Sigmoid colon (tissue), 7 donors: ENCODE data around the gene PHLDB1. TPM values are rescaled to one million over a fixed set of nuclear protein-coding genes. Genes with fewer than 3 reads are reported as not detected.

Source experiments
- DNase-seq: peaks from one replicate; pipeline ENCODE4 v3.0.0-alpha.2; 2019
- H3K27ac ChIP-seq, 4 donors: fragments of 200-600 bp; sonication (generic); one replicate each; pipeline ENCODE4 v1.5.1; 2016 to 2019; ENCODE audit warnings: mild to moderate bottlenecking in 1 of 4
- H3K27me3 ChIP-seq, 3 donors: fragments of 200-600 bp; sonication (generic); one replicate each; pipeline ENCODE4 v1.5.1; 2019; ENCODE audit warnings: mild to moderate bottlenecking in 1 of 3
- H3K36me3 ChIP-seq, 4 donors: fragments of 200-600 bp; sonication (generic); one replicate each; pipeline ENCODE4 v1.5.1; 2016 to 2019
- H3K4me1 ChIP-seq, 4 donors: fragments of 200-600 bp; sonication (generic); one replicate each; pipeline ENCODE4 v1.5.1; 2017 to 2019
- H3K4me3 ChIP-seq, 4 donors: fragments of 200-600 bp; sonication (generic); one replicate each; pipeline ENCODE4 v1.5.1; 2017 to 2019; ENCODE audit warnings: mild to moderate bottlenecking in 2 of 4, moderate library complexity in 1 of 4
- H3K9me3 ChIP-seq, 4 donors: fragments of 200-600 bp in 3 of 4; sonication (generic) in 3 of 4; one replicate each; pipeline versions ENCODE4 v1.5.1 to v1.6.1; 2013 to 2019
- CTCF ChIP-seq, 4 experiments: fragments of 450-650 bp in 3 of 4; fragments of 200-600 bp in 1 of 4; IDR thresholded peaks; one replicate each; pipeline ENCODE4 v1.5.1; 2016 to 2019; ENCODE audit warnings: antibody characterized with exemption in 4 of 4, mild to moderate bottlenecking in 3 of 4, moderate library complexity in 2 of 4
- EP300 ChIP-seq, 4 donors: sonication (generic); formaldehyde crosslinking; IDR thresholded peaks; one replicate each; pipeline ENCODE4 v1.6.1; 2017; ENCODE audit warnings: antibody characterized with exemption in 4 of 4
- POLR2A ChIP-seq, 2 donors: fragments of 450-650 bp; IDR thresholded peaks; one replicate each; pipeline ENCODE4 v1.6.1; 2016; ENCODE audit warnings: antibody characterized with exemption in 2 of 2, mild to moderate bottlenecking in 2 of 2, moderate library complexity in 2 of 2
- POLR2AphosphoS5 ChIP-seq, 4 donors: sonication (generic); formaldehyde crosslinking; IDR thresholded peaks; one replicate each; pipeline ENCODE4 v1.6.1; 2017; ENCODE audit warnings: antibody characterized with exemption in 4 of 4
- WGBS, 2 donors: extraction: QIAGEN DNeasy Blood & Tissue Kit; methylation state at CpG; one replicate each; pipeline ENCODE4 v1.1.7; 2013; 5-methylcytosine and 5-hydroxymethylcytosine counted together
- intact Hi-C: fragments of 100-400 bp; cut with DNase I; formaldehyde crosslinking; loops from one replicate; pipeline ENCODE4 v1.15.1; 2023
- polyA plus RNA-seq, 3 donors: library from polyadenylated mRNA; stranded (reverse); fragments of 200-250 nt; gene quantifications; one replicate each; pipeline ENCODE4 v1.2.3, GENCODE V29; 2013
- total RNA-seq, 4 donors: library from RNA; depleted of rRNA; stranded (reverse); fragments of >200 nt; gene quantifications; one replicate each; pipeline ENCODE4 v1.1.0, GENCODE V29; 2016
- donor health status: healthy with polysubstance abuse.
- donor health status: Bipolar disorder and iron deficiency.
- donor health status: healthy.

PHLDB1 gene
- total and polyA plus RNA-seq, 7 donors = 33.6 to 126 (median 51.8) TPM

GRCh38 chr11:118612378-118612777 is 5.0 kb downstream of the PHLDB1 start:
- WGBS, 2 donors = 59 to 73% methylated on average over 7 of the region's 7 CpGs
- peaks cover 0 to 49% (median 33%) of the 10 kb centered on the region in 4 donors for H3K4me1 ChIP-seq
- peak overlapping the region; percentile 1 to 62 (median 52) for H3K27ac ChIP-seq
- H3K27me3 ChIP-seq = no peaks in the 10 kb centered on the region
- no peak overlapping the region for H3K4me3 ChIP-seq
- TF ChIP-seq POLR2AphosphoS5 (IDR thresholded peaks at IDR 0.05) (peak in 1 of 4 donors; percentile 12), POLR2A (IDR thresholded peaks at IDR 0.05) (no peak)
- H3K9me3 ChIP-seq = no peaks in the 10 kb centered on the region
- intact Hi-C loops = no loop called here
- peak; percentile 66 for DNase-seq
- peaks cover 5 to 41% (median 26%) of the 10 kb centered on the region in 4 donors for H3K36me3 ChIP-seq

- DNase-seq = no peak
- H3K27me3 ChIP-seq = no peaks in the 10 kb centered on the region
- H3K27ac ChIP-seq = no peak overlapping the region
- no peak overlapping the region for H3K4me3 ChIP-seq
- H3K9me3 ChIP-seq = no peaks in the 10 kb centered on the region
- TF ChIP-seq POLR2AphosphoS5 (IDR thresholded peaks at IDR 0.05) (no peak), CTCF (IDR thresholded peaks at IDR 0.05) (no peak), POLR2A (IDR thresholded peaks at IDR 0.05) (no peak), EP300 (IDR thresholded peaks at IDR 0.05) (no peak)
- peaks cover 0 to 55% (median 43%) of the 10 kb centered on the region in 4 donors for H3K4me1 ChIP-seq
- peaks cover 5 to 47% (median 26%) of the 10 kb centered on the region in 4 donors for H3K36me3 ChIP-seq
- 86 to 91% methylated on average over 7 of the region's 7 CpGs for WGBS, 2 donors
- intact Hi-C loops = no loop called here
Observed at GRCh38 chr11:118614511-118614910, 7.1 kb downstream of the PHLDB1 start.

GRCh38 chr11:118615282-118615975 is 8.0 kb downstream of the PHLDB1 start:
- peak overlapping the region in 2 of 4 donors; percentile 9 to 18 for H3K27ac ChIP-seq
- H3K36me3 ChIP-seq = peaks cover 5 to 47% (median 26%) of the 10 kb centered on the region in 4 donors
- H3K4me3 ChIP-seq = no peak overlapping the region
- H3K27me3 ChIP-seq = no peaks in the 10 kb centered on the region
- intact Hi-C loops = no loop called here
- no peak for TF ChIP-seq POLR2AphosphoS5 (IDR thresholded peaks at IDR 0.05)
- no peak for TF ChIP-seq EP300 (IDR thresholded peaks at IDR 0.05)
- TF ChIP-seq CTCF (IDR thresholded peaks at IDR 0.05) = no peak
- no peak for TF ChIP-seq POLR2A (IDR thresholded peaks at IDR 0.05)
- no peaks in the 10 kb centered on the region for H3K9me3 ChIP-seq
- DNase-seq = no peak
- peaks cover 0 to 55% (median 47%) of the 10 kb centered on the region in 4 donors for H3K4me1 ChIP-seq
- 88 to 90% methylated on average over 6 of the region's 6 CpGs for WGBS, 2 donors

GRCh38 chr11:118615976-118616371 is 8.6 kb downstream of the PHLDB1 start:
- DNase-seq = no peak
- 88 to 93% methylated on average over 5 of the region's 5 CpGs for WGBS, 2 donors
- H3K36me3 ChIP-seq = peaks cover 5 to 47% (median 26%) of the 10 kb centered on the region in 4 donors
- no peak overlapping the region for H3K4me3 ChIP-seq
- H3K9me3 ChIP-seq = no peaks in the 10 kb centered on the region
- no peaks in the 10 kb centered on the region for H3K27me3 ChIP-seq
- intact Hi-C loops = no loop called here
- no peak for TF ChIP-seq POLR2A (IDR thresholded peaks at IDR 0.05)
- TF ChIP-seq CTCF (IDR thresholded peaks at IDR 0.05) = no peak
- TF ChIP-seq POLR2AphosphoS5 (IDR thresholded peaks at IDR 0.05) = no peak
- no peak for TF ChIP-seq EP300 (IDR thresholded peaks at IDR 0.05)
- H3K4me1 ChIP-seq = peaks cover 0 to 55% (median 47%) of the 10 kb centered on the region in 4 donors
- H3K27ac ChIP-seq = peak overlapping the region in 2 of 4 donors; percentile 9 to 18

GRCh38 chr11:118618115-118618990 is 10.9 kb downstream of the PHLDB1 start:
- intact Hi-C loops = no loop called here
- H3K4me3 ChIP-seq = no peak overlapping the region
- H3K9me3 ChIP-seq = no peaks in the 10 kb centered on the region
- 73 to 82% methylated on average over 11 of the region's 11 CpGs for WGBS, 2 donors
- peak; percentile 90 for DNase-seq
- no peaks in the 10 kb centered on the region for H3K27me3 ChIP-seq
- no peak for TF ChIP-seq CTCF (IDR thresholded peaks at IDR 0.05)
- peak in 3 of 4 donors; percentile 16 to 41 (median 20) for TF ChIP-seq POLR2AphosphoS5 (IDR thresholded peaks at IDR 0.05)
- H3K27ac ChIP-seq = peak overlapping the region; percentile 76 to 92 (median 90)
- peaks cover 5 to 45% (median 26%) of the 10 kb centered on the region in 4 donors for H3K36me3 ChIP-seq
- peaks cover 0 to 67% (median 65%) of the 10 kb centered on the region in 4 donors for H3K4me1 ChIP-seq
